ENCODE data around the gene LEP.

- TF ChIP-seq HMG20A (CRISPR knock-in tag; conservative IDR thresholded peaks at IDR 0.05) = no peak
- no peak for TF ChIP-seq CTCF (IDR thresholded peaks at IDR 0.05 in 2 of 3, conservative IDR thresholded peaks at IDR 0.05 in 1 of 3; ENCODE audit: insufficient read depth in 2 of 3, low read depth in 1 of 3, low read length in 3 of 3)
- no peak for TF ChIP-seq TFE3 (CRISPR knock-in tag; IDR thresholded peaks at IDR 0.05)
- no peak for TF ChIP-seq CBX8 (IDR thresholded peaks at IDR 0.05; ENCODE audit: borderline replicate concordance, extremely low read depth, low read depth, low read length, poor library complexity, severe bottlenecking)
- TF ChIP-seq LARP7 (IDR thresholded peaks at IDR 0.05) = no peak
Observed at GRCh38 chr7:128211626-128212025, 29.5 kb upstream of the LEP start.
